Activated T-cell treated with anti-CD3 and anti-CD28 coated beads, Interleukin-2, amount 50 U/mL, for 72 hours (primary cell): ENCODE data around the gene ATL2. TPM values are rescaled to one million over a fixed set of nuclear protein-coding genes. Genes with fewer than 3 reads are reported as not detected.
"Not testable (repeated sequence)": the region's sequence is repeated elsewhere in the genome, so short reads cannot be mapped to it uniquely, and the experiment has no call there.

Source experiments
- ATAC-seq, 2 donors: fragments of 150-1000 bp; cut with Tn5 transposase; replicated peaks in 1 of 2; 2 replicates each; pipeline ENCODE4 v1.10.0; 2021; ENCODE audit warnings: moderate library complexity in 2 of 2, mild to moderate bottlenecking in 1 of 2
- DNase-seq, 2 donors: peaks; one replicate each; pipeline ENCODE4 v3.0.0; 2021 to 2022; ENCODE audit warnings: mixed read lengths in 1 of 2
- H3K27ac Mint-ChIP-seq: one replicate; pipeline ENCODE4 v1.8.0; 2022; ENCODE audit warnings: mild to moderate bottlenecking, moderate library complexity, mixed read lengths
- H3K27me3 Mint-ChIP-seq: one replicate; pipeline ENCODE4 v1.8.0; 2022; ENCODE audit warnings: low read depth, mixed read lengths
- H3K36me3 Mint-ChIP-seq, 2 donors: one replicate each; pipeline ENCODE4 v1.8.0; 2022; ENCODE audit warnings: mixed read lengths in 2 of 2, mild to moderate bottlenecking in 1 of 2; ENCODE audit not compliant: insufficient read depth in 2 of 2
- H3K4me1 Mint-ChIP-seq: one replicate; pipeline ENCODE4 v1.8.0; 2022; ENCODE audit warnings: low read depth, mixed read lengths
- H3K4me3 Mint-ChIP-seq, 2 donors: one replicate each; pipeline ENCODE4 v1.8.0; 2022; ENCODE audit warnings: mild to moderate bottlenecking in 2 of 2, mixed read lengths in 2 of 2, moderate library complexity in 2 of 2
- H3K9me3 Mint-ChIP-seq, 2 donors: one replicate each; pipeline ENCODE4 v1.8.0; 2022; ENCODE audit warnings: mixed read lengths in 2 of 2
- total RNA-seq, 2 donors: library from RNA; stranded (reverse); gene quantifications; one replicate each; pipeline ENCODE4 v1.2.3, GENCODE V29; 2022

Gene ATL2
- total RNA-seq, 2 donors from 2014 or later = 55.0 to 63.5 TPM

DNA sequence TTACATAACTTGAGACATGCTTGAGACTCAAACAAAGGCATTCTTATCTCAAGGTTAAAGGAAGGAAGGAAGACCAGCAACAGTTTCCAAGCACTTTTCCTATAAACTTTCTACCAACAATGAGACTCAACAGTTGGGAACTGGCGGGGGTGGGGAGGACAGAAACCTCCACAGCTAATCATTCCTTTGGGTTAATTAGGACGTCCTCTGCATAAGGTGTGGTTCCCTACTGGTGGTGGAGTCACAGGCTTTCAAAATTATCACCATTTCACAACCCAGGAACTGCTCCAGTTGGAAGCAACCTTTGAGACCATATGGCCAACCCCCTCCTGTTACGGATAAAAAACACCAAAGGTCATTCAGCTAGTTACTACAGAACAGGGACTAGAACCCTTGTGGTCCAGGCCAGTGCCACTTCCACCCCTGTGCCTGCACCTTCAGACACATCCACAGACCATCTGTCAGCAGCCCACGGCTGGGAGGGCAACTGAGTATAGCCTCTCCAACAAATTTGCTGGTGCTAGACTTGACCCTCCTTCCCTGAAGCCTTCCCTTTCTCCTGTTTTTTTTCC is 30.1 kb upstream of the ATL2 start:
- Mint-ChIP-seq H3K36me3 (no peaks in the 10 kb centered on the region), H3K4me1 (no peaks in the 10 kb centered on the region), H3K27me3 (no peaks in the 10 kb centered on the region), H3K9me3 (peaks cover 0 to under 1% of the 10 kb centered on the region in 2 donors), H3K4me3 (no peak overlapping the region), H3K27ac (no peak overlapping the region)
- ATAC-seq = no peak
- DNase-seq = no peak

DNA sequence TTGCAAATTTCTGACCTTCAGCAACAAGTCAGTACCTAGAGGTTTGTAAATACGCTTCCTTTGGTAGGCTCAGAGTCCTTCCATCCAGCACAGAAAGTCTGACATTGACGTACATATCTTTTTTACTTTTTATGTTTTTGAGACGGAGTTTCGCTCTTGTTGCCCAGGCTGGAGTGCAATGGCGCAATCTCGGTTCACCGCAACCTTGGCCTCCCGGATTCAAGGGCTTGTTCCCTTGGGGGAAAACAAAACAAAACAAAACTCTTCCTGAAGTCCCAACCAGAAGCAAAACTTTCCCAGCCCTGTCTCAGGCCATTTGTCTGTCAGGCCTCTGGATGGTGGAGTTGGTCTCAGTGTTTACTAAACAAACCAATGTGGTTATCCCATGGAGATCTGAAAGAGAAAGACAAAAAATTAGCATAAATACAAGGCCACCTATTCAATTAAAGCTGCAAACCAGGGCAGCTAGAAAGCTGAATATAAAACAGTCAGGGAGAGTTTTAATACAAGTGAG is 29.6 kb upstream of the ATL2 start:
- H3K4me1 Mint-ChIP-seq = no peaks in the 10 kb centered on the region
- DNase-seq (no peak), ATAC-seq (no peak)
- H3K27me3 Mint-ChIP-seq = no peaks in the 10 kb centered on the region
- no peaks in the 10 kb centered on the region for H3K9me3 Mint-ChIP-seq
- H3K36me3 Mint-ChIP-seq = no peaks in the 10 kb centered on the region
- H3K27ac Mint-ChIP-seq = no peak overlapping the region
- H3K4me3 Mint-ChIP-seq = no peak overlapping the region

DNA sequence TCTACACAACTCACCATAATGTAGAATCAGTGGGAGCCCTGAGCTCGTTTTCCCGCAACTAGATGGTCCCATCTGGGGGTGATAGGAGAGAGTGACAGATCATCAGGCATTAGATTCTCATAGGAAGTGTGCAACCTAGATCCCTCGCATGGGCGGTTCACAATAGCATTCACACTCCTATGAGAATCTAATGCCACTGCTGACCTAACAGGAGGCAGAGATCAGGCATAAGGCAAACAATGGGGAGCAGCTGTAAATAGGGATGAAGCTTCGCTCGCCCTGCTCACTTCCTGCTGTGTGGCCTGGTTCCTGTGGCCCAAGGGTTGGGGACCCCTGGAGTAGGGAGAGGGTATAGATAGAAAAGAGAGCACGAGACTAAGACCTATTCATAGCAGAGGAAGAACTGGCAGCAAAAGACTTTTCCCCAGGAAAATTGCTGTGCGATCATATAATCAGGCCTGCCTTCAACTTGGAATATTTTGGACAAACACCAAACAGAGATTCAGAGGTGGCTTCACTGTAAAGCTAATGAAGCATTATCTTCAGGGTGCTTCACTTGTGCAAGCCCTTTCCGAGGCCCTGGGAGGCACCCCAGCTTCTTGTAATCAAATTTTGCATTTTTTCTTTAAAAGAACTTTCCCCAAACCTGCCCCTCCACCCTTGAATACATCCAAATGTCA is 29.0 kb upstream of the ATL2 start:
- Mint-ChIP-seq H3K36me3 (no peaks in the 10 kb centered on the region), H3K4me1 (no peaks in the 10 kb centered on the region), H3K9me3 (no peaks in the 10 kb centered on the region), H3K4me3 (no peak overlapping the region), H3K27me3 (no peaks in the 10 kb centered on the region), H3K27ac (no peak overlapping the region)
- ATAC-seq (no peak), DNase-seq (no peak)

DNA sequence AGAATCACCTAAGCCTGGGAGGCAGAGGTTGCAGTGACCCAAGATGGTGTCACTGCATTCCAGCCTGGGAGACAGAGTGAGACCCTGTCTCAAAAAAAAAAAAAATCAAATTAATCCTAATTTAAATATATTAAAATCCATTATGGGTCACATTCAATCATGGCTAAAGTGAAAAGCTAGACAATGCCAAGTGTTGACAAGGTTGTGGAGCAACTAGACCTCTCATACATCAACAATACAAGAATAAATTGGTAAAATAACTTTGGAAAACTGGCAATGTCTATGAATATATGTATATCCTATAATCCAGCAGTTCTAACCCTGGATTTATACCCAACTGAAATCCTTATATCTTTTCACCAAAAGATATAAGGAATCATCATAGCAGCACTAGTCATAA is 23.4 kb upstream of the ATL2 start:
- H3K9me3 Mint-ChIP-seq = no peaks in the 10 kb centered on the region
- no peak for DNase-seq
- no peaks in the 10 kb centered on the region for H3K36me3 Mint-ChIP-seq
- H3K27ac Mint-ChIP-seq = no peak overlapping the region
- no peaks in the 10 kb centered on the region for H3K27me3 Mint-ChIP-seq
- H3K4me1 Mint-ChIP-seq = peaks cover 7% of the 10 kb centered on the region
- no peak for ATAC-seq
- H3K4me3 Mint-ChIP-seq = no peak overlapping the region

DNA sequence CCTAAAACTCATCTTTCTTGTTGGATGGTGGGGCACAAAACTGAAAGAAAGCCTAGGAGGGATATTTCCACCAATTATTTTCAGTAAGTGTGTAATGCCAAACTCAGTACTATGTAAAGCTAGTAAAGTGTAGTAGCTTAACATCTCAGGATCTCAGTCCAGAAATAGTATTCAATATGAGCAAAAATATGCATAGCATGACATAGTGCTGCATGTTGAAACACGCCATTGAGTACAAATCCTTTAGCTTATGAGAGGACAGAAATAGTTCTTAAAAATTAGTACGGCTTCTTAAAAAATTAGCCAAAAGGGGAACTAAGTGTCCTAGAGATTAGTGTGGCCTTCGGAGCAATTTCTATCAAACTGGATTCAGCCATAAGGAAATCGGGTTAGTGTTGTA is 21.7 kb upstream of the ATL2 start:
- Mint-ChIP-seq H3K27me3 (peaks cover 11% of the 10 kb centered on the region), H3K4me3 (no peak overlapping the region), H3K27ac (no peak overlapping the region), H3K36me3 (no peaks in the 10 kb centered on the region), H3K4me1 (peaks cover 22% of the 10 kb centered on the region), H3K9me3 (no peaks in the 10 kb centered on the region)
- no peak for ATAC-seq
- no peak for DNase-seq

DNA sequence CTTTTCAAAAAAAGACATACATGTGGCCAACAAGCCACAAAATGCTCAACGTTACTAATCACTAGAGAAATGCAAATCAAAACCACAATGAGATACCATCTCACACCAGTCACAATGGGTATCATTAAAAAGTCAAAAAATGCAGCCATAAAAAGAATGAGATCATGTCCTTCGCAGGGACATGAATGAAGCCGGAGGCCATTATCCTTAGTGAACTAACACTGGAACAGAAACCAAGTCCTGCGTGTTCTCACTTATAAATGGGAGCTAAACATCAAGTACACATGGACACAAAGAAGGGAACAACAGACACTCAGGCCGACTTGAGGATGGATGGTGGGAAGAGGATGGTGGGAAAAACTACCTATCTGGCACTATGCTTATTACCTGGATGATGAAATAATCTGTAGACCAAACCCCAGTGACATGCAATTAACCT is 17.8 kb upstream of the ATL2 start:
- H3K4me1 Mint-ChIP-seq = peaks cover 22% of the 10 kb centered on the region
- H3K27ac Mint-ChIP-seq = no peak overlapping the region
- peaks cover 12% of the 10 kb centered on the region for H3K27me3 Mint-ChIP-seq
- H3K36me3 Mint-ChIP-seq = no peaks in the 10 kb centered on the region
- peak overlapping the region in 1 of 2 donors; percentile 64 for H3K4me3 Mint-ChIP-seq
- no peak for DNase-seq
- ATAC-seq = peak; percentile 85 to 87
- no peaks in the 10 kb centered on the region for H3K9me3 Mint-ChIP-seq

DNA sequence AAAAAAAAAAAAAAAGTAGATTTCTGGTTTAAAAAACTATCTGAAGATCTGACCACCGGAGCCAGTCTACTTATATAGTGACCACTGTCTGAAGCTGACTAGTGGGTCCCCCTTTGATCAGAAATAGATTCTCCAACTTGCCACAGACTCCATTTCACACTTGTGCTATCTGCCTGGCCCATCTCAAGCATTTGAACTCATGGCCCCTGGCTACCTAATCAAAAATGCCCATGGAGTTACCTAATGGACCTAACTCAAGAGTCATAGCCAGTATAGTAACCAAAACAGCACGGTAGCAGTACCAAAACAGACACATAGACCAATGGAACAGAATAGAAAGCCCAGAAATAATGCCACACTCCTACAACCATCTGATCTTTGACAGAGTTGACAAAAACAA is 17.0 kb upstream of the ATL2 start:
- Mint-ChIP-seq H3K36me3 (no peaks in the 10 kb centered on the region), H3K27me3 (peaks cover 20% of the 10 kb centered on the region), H3K27ac (no peak overlapping the region), H3K9me3 (no peaks in the 10 kb centered on the region), H3K4me3 (no peak overlapping the region), H3K4me1 (peaks cover 25% of the 10 kb centered on the region)
- no peak for DNase-seq
- ATAC-seq = no peak

DNA sequence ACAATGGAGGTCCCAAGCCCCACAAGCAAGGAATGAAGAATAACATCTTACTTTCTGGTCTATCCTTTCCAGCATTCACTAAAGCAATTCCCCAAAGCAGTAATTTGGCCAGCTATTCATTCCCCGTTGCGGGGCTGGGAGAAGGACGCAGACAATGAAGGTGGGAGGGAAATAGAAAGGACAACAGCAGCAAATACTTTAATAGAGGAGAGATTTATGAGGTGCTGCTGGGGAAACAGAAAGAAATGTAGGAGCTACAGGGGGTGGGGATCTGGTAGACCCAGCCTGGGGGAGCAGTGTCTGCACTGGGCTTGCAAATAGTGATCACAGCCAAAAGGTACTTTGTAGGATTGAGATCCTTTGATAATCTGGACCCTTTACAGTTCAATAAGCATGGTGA is 13.9 kb upstream of the ATL2 start:
- Mint-ChIP-seq H3K27me3 (peaks cover 24% of the 10 kb centered on the region), H3K4me1 (peaks cover 38% of the 10 kb centered on the region), H3K9me3 (no peaks in the 10 kb centered on the region), H3K4me3 (no peak overlapping the region), H3K27ac (no peak overlapping the region), H3K36me3 (no peaks in the 10 kb centered on the region)
- DNase-seq (no peak), ATAC-seq (no peak)

DNA sequence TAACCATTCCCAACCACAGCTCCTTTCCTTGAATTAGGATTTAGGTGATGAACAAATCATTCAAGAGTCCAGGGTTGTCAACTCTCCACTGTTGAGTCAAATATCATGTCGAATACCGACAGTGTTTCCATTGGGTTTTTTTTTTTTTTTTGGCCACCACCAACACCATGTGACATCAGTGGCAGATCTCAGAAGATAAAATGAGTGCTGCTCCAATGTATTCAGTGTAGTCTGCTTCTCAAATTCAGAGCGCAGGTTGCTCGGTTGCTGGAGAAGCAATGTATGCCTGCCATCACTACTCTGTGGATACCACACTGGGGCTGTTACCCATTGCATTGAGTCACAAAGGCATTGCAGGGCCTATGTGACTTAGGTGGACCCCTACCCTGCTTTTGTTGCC is 10.8 kb upstream of the ATL2 start:
- H3K27ac Mint-ChIP-seq = peak overlapping the region; percentile 44
- peak; percentile 80 to 85 for ATAC-seq

DNA sequence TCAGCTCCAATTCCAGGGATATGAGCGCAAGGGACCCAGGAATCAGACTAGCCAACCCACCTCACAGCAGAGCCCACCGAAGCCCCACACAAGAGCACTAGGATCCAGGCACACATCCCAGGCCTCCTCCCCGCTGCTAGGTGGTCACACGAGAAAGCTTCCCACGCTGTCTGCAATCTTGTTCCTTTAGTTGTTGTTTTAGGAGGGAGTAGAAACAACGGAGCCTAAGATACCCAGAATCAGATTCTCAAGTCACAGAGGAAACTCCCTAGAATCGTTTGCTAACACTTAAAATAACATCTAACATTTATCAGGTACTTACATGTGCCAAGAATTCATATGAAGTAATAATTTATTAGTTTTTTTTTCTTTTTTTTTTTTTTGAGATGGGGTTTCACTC is 9.7 kb upstream of the ATL2 start:
- no peaks in the 10 kb centered on the region for H3K36me3 Mint-ChIP-seq
- DNase-seq (no peak), ATAC-seq (no peak)
- H3K4me3 Mint-ChIP-seq = no peak overlapping the region
- H3K4me1 Mint-ChIP-seq = peaks cover 20% of the 10 kb centered on the region
- H3K9me3 Mint-ChIP-seq = no peaks in the 10 kb centered on the region
- H3K27ac Mint-ChIP-seq = no peak overlapping the region
- H3K27me3 Mint-ChIP-seq = peaks cover 13% of the 10 kb centered on the region

More for the DNA sequence above, 10.8 kb upstream of the ATL2 start:
- H3K4me3 Mint-ChIP-seq = no peak overlapping the region
- no peaks in the 10 kb centered on the region for H3K36me3 Mint-ChIP-seq
- H3K4me1 Mint-ChIP-seq = peaks cover 20% of the 10 kb centered on the region
- DNase-seq = no peak
- H3K27me3 Mint-ChIP-seq = peaks cover 13% of the 10 kb centered on the region
- H3K9me3 Mint-ChIP-seq = no peaks in the 10 kb centered on the region

DNA sequence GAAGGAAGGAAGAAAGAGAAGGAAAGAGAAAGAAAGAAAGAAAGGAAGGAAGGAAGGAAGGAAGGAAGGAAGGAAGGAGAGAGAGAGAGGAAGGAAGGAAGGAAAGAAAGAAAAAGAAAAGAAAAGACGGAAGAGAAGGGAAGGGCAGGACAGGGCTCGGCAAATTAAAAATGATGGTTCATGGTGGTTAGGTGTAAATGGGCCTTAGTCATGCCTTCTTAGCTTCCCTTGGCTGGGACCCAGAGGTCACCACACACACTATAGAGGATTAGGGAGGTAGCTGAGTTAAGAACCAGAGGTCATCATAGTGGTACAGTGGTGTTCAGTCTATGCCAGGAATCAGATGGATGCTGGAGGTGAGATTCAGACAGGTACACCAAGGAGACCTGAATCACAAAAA is 9.3 kb upstream of the ATL2 start:
- no peaks in the 10 kb centered on the region for H3K9me3 Mint-ChIP-seq
- DNase-seq (no peak), ATAC-seq (no peak)
- H3K27ac Mint-ChIP-seq = no peak overlapping the region
- peaks cover 20% of the 10 kb centered on the region for H3K4me1 Mint-ChIP-seq
- no peaks in the 10 kb centered on the region for H3K36me3 Mint-ChIP-seq
- H3K27me3 Mint-ChIP-seq = peaks cover 13% of the 10 kb centered on the region
- H3K4me3 Mint-ChIP-seq = no peak overlapping the region

DNA sequence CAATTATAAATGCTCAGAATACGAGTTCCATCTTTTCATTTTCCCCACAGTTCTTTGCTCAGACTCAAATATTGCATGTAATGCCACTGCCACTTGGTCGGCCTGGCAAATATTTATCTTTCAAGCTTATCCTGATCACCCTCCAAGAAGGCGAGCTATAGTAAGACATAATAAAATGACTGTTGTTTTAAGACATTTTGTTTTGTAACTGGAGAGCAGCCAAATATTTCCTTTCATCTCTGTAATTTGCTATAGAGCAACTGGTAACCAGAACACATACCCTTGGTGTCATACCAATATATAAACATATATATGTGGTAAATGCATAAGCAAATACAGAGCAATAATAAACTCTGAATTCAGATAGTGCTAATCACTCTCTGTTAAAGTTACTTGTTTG is 7.3 kb upstream of the ATL2 start:
- H3K9me3 Mint-ChIP-seq = no peaks in the 10 kb centered on the region
- peaks cover 7% of the 10 kb centered on the region for H3K27me3 Mint-ChIP-seq

DNA sequence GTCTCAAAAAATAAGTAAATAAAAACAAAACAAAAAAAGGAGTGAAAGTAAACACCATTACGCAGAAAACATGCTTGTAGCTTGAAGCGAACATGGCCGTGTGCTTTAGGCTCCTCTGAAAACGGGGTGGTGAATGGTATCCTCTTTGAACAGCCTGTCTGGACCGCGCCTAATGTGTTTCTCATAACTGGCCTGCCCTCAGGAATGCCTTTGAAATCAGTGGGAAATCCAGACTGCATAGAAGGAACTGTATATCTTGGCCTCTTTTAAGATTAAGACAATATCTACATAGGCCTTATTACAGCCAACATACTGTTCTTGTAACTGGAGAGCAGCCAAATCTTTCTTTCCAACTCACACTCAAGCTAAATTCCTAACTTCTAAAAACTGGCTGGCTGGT is 6.7 kb upstream of the ATL2 start:
- not testable (repeated sequence) for H3K27me3 Mint-ChIP-seq, H3K4me3 Mint-ChIP-seq, H3K27ac Mint-ChIP-seq, H3K9me3 Mint-ChIP-seq, DNase-seq, H3K36me3 Mint-ChIP-seq, ATAC-seq
- peaks cover 33% of the 10 kb centered on the region for H3K4me1 Mint-ChIP-seq

More for the DNA sequence above, 7.3 kb upstream of the ATL2 start:
- Mint-ChIP-seq H3K4me3 (no peak overlapping the region), H3K4me1 (peaks cover 33% of the 10 kb centered on the region), H3K27ac (no peak overlapping the region), H3K36me3 (no peaks in the 10 kb centered on the region)
- DNase-seq (no peak), ATAC-seq (no peak)
